Ishikawa (cell line): ENCODE measurements around the gene SMAP1.

Experiments
- CEBPB ChIP-seq: IDR thresholded peaks from 2 replicates; pipeline ENCODE4 v1.6.1; 2012
- CREB1 ChIP-seq: IDR thresholded peaks from 2 replicates; pipeline ENCODE4 v1.6.1; 2012; ENCODE audit warnings: low read depth
- TAF1 ChIP-seq: IDR thresholded peaks from 2 replicates; pipeline ENCODE4 v1.6.1; 2012; ENCODE audit warnings: low read depth, mild to moderate bottlenecking

- TF ChIP-seq TAF1 (no peak), CREB1 (no peak), CEBPB (no peak)
Measured at GRCh38 chr6:70831427-70831826, 163.7 kb downstream of the SMAP1 start.
